ENCODE results near the gene HCFC1.

HCFC1 gene

DNA sequence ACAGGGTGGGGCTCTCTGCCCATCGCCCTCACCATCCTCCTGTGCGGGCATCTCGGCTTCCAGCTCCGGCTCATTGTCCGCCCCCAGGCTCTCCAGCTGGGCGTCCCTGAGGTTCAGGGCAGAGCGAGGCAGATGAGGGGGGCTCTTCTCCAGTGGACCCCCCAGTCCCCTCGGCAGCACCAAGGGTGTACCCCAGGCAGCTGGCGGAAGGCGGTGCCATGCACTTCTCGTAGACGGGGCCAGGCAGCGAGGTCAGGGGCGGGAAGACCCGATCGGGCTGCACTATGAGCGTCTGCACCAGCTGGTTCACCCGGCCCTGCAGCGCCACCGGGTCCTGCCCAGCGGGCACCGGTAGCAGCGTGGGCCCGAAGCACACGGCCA is 61.6 kb downstream of the HCFC1 start:
- Histone ChIP-seq H3K36me3 (ENCODE audit: insufficient read depth, low read length) (no peaks in the 10 kb centered on the region), H3K4me1 (ENCODE audit: insufficient read depth, low read length) (no peaks in the 10 kb centered on the region), H3K4me3 (ENCODE audit: low read depth in 1 of 2, low read length in 2 of 2) (no peak overlapping the region), H3K9me3 (ENCODE audit: low read length) (no peaks in the 10 kb centered on the region), H3K27ac (ENCODE audit: low read depth, low read length) (no peak overlapping the region), H3K9ac (ENCODE audit: low read length) (no peak overlapping the region), H3K27me3 (ENCODE audit: control insufficient read depth in 1 of 2, insufficient read depth in 2 of 2, low read length in 2 of 2) (peaks cover 0 to 39% of the 10 kb centered on the region in 2 donors)

DNA sequence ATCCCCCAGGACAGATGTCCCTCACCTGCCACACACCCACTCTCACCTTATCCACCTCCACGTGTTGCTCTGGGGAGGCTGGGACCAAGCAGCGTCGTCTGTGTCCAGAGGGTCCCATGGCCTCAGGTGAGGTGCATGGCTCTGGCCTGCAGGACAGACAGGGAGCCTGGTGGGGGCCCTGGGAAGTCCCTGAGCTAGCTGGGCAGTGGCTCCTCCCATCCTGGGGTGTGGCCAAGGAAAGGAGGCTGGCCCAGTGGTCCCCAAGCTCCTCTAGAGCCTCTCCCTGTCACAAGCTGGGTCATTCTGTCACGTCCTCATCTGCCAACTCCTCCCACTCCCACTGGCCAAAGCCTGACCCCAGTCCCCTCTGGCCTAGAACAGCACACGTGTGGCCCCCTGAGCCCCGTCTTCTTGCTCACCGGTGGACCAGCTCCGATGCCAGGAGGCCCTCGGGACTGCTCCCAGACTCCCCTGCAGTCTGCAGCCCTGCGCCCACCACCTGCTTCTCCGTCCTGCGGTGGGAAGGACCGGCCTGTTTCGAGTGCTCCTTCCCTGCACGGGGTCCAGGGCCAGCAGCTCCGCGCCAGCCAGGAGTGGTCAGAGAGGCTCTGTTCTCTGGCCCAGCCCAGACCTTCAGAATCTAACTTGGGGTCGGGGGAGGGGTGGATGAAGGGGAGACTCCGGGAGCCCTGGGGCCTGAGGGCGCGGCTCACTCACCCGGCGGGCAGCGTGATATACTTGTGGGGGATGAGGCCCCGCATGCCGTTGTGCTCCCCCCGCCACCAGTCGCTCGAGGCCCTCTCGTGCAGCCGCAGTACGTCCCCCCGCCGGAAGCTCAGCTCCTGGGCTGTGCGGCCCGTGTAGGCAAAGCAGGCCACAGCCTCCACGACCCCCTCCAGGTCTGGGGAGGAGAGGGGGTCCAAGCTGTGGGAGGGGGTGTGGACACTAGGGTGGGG is 62.3 kb downstream of the HCFC1 start:
- Histone ChIP-seq H3K9ac (ENCODE audit: low read length) (no peak overlapping the region), H3K4me3 (ENCODE audit: low read depth in 1 of 2, low read length in 2 of 2) (no peak overlapping the region), H3K4me1 (ENCODE audit: insufficient read depth, low read length) (no peaks in the 10 kb centered on the region), H3K9me3 (ENCODE audit: low read length) (no peaks in the 10 kb centered on the region), H3K36me3 (ENCODE audit: insufficient read depth, low read length) (no peaks in the 10 kb centered on the region), H3K27me3 (ENCODE audit: control insufficient read depth in 1 of 2, insufficient read depth in 2 of 2, low read length in 2 of 2) (peaks cover 0 to 39% of the 10 kb centered on the region in 2 donors), H3K27ac (ENCODE audit: low read depth, low read length) (no peak overlapping the region)

DNA sequence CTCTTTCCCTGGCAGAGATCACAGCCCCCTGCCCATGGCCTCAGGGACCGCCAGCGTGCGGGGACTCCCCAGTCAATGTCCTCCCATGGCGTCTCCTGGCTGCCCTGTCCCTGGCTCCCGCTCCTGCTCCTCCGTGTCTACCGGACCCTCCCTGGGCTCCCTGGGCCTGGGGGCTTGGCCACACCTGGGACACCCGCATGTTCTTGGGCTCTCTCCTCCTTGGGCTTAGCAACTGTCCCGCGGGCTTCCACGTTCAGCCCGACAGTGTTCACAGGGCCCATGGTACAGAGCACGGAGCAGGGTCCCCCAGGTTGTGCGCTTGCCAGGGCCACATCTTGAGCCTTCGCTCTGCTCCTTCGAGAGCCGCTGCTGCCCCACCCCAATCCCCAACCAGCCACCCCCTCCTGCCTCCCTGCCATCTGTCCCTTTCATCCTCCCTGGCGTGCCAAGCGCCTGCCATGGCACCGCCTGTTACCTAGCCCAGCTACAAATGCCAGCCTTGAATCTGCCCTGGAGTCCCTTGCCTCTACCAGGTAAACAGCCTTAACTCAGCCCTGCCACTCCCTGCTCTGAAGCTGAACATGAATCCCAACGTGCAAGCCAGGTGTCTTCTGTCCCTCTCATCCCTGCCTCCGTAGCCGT is 63.3 kb downstream of the HCFC1 start:
- Histone ChIP-seq H3K9ac (ENCODE audit: low read length) (no peak overlapping the region), H3K36me3 (ENCODE audit: insufficient read depth, low read length) (no peaks in the 10 kb centered on the region), H3K4me3 (ENCODE audit: low read depth in 1 of 2, low read length in 2 of 2) (no peak overlapping the region), H3K4me1 (ENCODE audit: insufficient read depth, low read length) (no peaks in the 10 kb centered on the region), H3K27ac (ENCODE audit: low read depth, low read length) (no peak overlapping the region), H3K9me3 (ENCODE audit: low read length) (no peaks in the 10 kb centered on the region), H3K27me3 (ENCODE audit: control insufficient read depth in 1 of 2, insufficient read depth in 2 of 2, low read length in 2 of 2) (peaks cover 0 to 36% of the 10 kb centered on the region in 2 donors)

DNA sequence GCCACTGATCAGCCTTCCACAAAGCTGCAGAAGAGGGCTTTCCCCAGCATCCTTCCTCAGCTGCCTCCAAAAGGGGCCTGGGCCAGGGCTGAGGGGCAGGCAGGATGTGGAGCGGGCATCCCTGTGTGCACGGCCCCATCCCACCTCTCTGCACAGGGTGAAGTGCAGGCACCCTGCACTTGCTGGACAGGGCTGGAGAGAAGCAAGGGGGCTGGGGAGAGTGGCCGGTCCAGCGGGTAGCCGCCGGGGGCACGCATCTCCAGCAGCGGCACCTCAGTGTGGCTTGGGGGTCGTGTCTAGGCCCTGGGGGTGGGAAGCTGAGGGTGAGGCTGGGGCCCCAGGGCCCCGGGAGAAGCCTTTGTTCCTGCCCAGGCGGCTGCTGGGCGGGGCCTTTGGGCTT is 64.2 kb downstream of the HCFC1 start:
- H3K9ac ChIP-seq (ENCODE audit: low read length), result no peak overlapping the region

DNA sequence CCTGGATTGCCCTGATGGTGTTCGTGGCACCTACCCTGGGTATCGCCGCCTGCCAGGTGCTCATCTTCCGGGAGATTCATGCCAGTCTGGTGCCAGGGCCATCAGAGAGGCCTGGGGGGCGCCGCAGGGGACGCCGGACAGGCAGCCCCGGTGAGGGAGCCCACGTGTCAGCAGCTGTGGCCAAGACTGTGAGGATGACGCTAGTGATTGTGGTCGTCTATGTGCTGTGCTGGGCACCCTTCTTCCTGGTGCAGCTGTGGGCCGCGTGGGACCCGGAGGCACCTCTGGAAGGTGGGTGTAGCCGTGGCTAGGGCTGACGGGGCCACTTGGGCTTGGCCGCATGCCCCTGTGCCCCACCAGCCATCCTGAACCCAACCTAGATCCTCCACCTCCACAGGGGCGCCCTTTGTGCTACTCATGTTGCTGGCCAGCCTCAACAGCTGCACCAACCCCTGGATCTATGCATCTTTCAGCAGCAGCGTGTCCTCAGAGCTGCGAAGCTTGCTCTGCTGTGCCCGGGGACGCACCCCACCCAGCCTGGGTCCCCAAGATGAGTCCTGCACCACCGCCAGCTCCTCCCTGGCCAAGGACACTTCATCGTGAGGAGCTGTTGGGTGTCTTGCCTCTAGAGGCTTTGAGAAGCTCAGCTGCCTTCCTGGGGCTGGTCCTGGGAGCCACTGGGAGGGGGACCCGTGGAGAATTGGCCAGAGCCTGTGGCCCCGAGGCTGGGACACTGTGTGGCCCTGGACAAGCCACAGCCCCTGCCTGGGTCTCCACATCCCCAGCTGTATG is 65.3 kb downstream of the HCFC1 start:
- no peak overlapping the region for H3K4me3 ChIP-seq (ENCODE audit: low read depth in 1 of 2, low read length in 2 of 2)
- no peaks in the 10 kb centered on the region for H3K9me3 ChIP-seq (ENCODE audit: low read length)
- no peak overlapping the region for H3K9ac ChIP-seq (ENCODE audit: low read length)
- H3K27ac ChIP-seq (ENCODE audit: low read depth, low read length), result no peak overlapping the region
- peaks cover 6% of the 10 kb centered on the region for H3K4me1 ChIP-seq (ENCODE audit: insufficient read depth, low read length)
- peaks cover 0 to 25% of the 10 kb centered on the region in 2 donors for H3K27me3 ChIP-seq (ENCODE audit: control insufficient read depth in 1 of 2, insufficient read depth in 2 of 2, low read length in 2 of 2)
- H3K36me3 ChIP-seq (ENCODE audit: insufficient read depth, low read length), result no peaks in the 10 kb centered on the region

More for the DNA sequence above, 64.2 kb downstream of the HCFC1 start:
- no peaks in the 10 kb centered on the region for H3K36me3 ChIP-seq (ENCODE audit: insufficient read depth, low read length)
- H3K4me1 ChIP-seq (ENCODE audit: insufficient read depth, low read length), result no peaks in the 10 kb centered on the region
- H3K27ac ChIP-seq (ENCODE audit: low read depth, low read length), result no peak overlapping the region
- no peaks in the 10 kb centered on the region for H3K9me3 ChIP-seq (ENCODE audit: low read length)
- H3K27me3 ChIP-seq (ENCODE audit: control insufficient read depth in 1 of 2, insufficient read depth in 2 of 2, low read length in 2 of 2), result peaks cover 0 to 31% of the 10 kb centered on the region in 2 donors
- no peak overlapping the region for H3K4me3 ChIP-seq (ENCODE audit: low read depth in 1 of 2, low read length in 2 of 2)

DNA sequence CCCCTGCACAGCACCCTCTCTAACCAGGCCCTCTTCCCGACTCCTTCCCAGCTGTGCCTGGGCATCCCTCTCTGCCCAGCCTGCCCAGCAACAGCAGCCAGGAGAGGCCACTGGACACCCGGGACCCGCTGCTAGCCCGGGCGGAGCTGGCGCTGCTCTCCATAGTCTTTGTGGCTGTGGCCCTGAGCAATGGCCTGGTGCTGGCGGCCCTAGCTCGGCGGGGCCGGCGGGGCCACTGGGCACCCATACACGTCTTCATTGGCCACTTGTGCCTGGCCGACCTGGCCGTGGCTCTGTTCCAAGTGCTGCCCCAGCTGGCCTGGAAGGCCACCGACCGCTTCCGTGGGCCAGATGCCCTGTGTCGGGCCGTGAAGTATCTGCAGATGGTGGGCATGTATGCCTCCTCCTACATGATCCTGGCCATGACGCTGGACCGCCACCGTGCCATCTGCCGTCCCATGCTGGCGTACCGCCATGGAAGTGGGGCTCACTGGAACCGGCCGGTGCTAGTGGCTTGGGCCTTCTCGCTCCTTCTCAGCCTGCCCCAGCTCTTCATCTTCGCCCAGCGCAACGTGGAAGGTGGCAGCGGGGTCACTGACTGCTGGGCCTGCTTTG is 66.0 kb downstream of the HCFC1 start:
- no peak overlapping the region for H3K27ac ChIP-seq (ENCODE audit: low read depth, low read length)
- no peaks in the 10 kb centered on the region for H3K36me3 ChIP-seq (ENCODE audit: insufficient read depth, low read length)
- H3K9me3 ChIP-seq (ENCODE audit: low read length), result no peaks in the 10 kb centered on the region
- no peak overlapping the region for H3K4me3 ChIP-seq (ENCODE audit: low read depth in 1 of 2, low read length in 2 of 2)
- peaks cover 13% of the 10 kb centered on the region for H3K4me1 ChIP-seq (ENCODE audit: insufficient read depth, low read length)
- no peak overlapping the region for H3K9ac ChIP-seq (ENCODE audit: low read length)
- H3K27me3 ChIP-seq (ENCODE audit: control insufficient read depth in 1 of 2, insufficient read depth in 2 of 2, low read length in 2 of 2), result peaks cover 0 to 29% of the 10 kb centered on the region in 2 donors

DNA sequence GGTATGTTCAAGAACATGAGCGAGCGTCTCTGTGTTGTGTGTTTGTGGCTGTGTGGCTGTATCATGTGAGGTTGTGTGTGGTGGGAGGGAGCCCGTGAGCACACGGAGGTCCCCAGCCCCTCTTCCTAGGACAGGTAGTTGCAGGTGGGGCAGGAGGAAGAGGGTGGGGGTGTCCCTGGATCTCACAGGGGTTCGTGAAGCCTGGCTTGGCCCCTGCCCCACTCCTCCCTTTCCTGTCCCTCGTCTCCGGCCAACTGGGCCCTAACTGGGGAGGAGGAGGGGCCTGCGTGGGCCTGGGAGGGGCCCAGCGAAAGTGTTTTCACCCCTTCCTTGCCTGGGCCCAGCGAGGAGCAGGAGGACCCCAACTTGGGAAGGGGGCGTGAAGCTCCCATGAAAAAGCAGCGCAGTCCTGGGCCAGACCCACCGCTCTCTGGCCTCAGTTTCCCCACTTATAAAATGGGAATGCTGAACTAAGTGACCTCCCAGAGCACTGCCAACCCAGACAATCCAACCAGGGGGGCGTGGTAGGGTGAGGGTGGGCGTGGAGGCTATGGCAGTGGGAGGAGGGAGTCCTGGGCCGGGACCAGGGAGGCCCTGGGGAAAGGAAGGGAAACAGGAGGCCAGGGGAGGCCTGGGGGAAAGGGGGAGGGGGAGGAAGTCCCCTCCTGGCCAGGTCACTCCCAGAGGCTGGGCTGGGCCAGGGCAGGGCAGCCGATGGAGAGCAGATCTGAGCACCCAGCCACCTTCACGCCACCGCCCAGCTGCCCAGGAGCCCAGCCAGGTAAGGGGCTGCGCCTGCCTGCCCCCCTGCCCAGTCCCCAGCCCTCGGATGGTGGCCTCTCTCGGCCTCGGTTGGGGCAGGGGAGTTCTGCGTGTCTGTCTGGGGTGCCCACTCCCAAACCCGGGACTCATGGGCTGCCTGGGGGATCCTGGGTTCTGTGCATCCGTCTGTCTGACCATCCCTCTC is 67.3 kb downstream of the HCFC1 start, which contains the start of gene AVPR2:
AVPR2 (plus strand) TSS at position 683 of the 967 bp plus-strand sequence. CDS start 473 bp downstream, outside the sequence.
- Histone ChIP-seq H3K36me3 (ENCODE audit: insufficient read depth, low read length) (no peaks in the 10 kb centered on the region), H3K27ac (ENCODE audit: low read depth, low read length) (no peak within 1 kb of the TSS), H3K9ac (ENCODE audit: low read length) (no peak within 1 kb of the TSS), H3K4me1 (ENCODE audit: insufficient read depth, low read length) (peaks cover 13% of the 10 kb centered on the region), H3K27me3 (ENCODE audit: control insufficient read depth in 1 of 2, insufficient read depth in 2 of 2, low read length in 2 of 2) (peaks cover 0 to 26% of the 10 kb centered on the region in 2 donors), H3K9me3 (ENCODE audit: low read length) (no peaks in the 10 kb centered on the region), H3K4me3 (ENCODE audit: low read depth in 1 of 2, low read length in 2 of 2) (no peak within 1 kb of the TSS)

DNA sequence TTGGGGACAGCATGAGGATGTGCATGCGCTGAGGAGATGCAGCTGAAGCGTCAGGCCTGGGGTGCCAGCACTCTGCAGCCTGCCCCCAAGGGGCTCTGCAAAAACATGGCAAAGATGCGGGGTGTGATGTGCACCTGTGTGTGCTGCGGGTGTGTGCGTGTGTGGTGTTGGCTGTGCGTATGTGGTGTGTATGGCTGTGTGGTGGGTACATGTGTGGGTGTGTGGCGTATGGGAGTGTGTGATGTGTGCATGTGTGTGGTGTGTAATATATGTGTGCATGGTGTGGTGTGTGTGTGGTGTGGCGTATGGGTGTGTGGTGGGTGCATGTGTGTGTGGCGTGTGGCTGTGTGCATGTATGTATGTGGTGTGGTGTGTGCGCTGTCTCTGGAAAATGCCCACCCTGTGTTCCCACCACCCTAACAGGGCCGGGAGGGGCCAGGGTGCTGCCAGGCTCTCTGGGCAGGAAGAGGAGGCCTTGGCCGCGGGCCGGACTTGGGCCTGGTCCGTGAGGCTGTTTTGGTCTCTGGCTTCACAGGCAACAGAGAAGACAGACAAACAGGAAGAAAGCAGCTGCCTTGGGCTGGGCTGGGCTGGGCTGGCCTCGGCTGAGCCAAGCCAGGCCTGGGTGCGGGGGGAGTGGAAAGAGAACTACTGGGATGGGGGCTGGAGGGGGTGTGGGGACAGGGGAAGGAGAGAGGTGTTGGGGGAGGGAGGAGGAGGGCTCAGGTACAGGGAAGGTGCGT is 68.2 kb downstream of the HCFC1 start:
- Histone ChIP-seq H3K27ac (ENCODE audit: low read depth, low read length) (no peak overlapping the region), H3K36me3 (ENCODE audit: insufficient read depth, low read length) (no peaks in the 10 kb centered on the region), H3K4me3 (ENCODE audit: low read depth in 1 of 2, low read length in 2 of 2) (no peak overlapping the region), H3K9ac (ENCODE audit: low read length) (no peak overlapping the region), H3K9me3 (ENCODE audit: low read length) (no peaks in the 10 kb centered on the region), H3K4me1 (ENCODE audit: insufficient read depth, low read length) (peaks cover 13% of the 10 kb centered on the region), H3K27me3 (ENCODE audit: control insufficient read depth in 1 of 2, insufficient read depth in 2 of 2, low read length in 2 of 2) (peaks cover 0 to 20% of the 10 kb centered on the region in 2 donors)

DNA sequence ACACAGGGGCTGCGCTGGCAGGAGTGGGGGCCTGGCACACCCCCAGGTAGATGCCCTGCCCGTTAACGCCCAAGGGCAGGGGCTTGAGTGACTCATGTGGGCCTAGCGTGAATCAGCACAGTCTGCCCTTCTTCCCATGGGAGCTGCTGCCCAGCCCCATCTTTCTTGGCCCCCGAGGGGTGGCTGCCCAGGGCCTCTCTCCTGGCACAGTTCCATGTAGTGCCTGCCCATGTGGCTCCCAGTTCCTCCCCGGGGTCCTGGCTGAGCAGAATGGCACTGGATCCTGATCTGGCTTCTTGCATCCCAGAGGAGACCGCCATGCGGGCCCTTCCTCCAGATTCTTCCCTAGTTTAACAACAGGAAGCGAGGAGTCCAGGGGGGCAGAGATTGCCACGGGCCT is 69.2 kb downstream of the HCFC1 start:
- Histone ChIP-seq H3K4me1 (ENCODE audit: insufficient read depth, low read length) (peaks cover 13% of the 10 kb centered on the region), H3K9ac (ENCODE audit: low read length) (no peak overlapping the region), H3K27me3 (ENCODE audit: control insufficient read depth in 1 of 2, insufficient read depth in 2 of 2, low read length in 2 of 2) (peaks cover 0 to 20% of the 10 kb centered on the region in 2 donors), H3K36me3 (ENCODE audit: insufficient read depth, low read length) (no peaks in the 10 kb centered on the region), H3K9me3 (ENCODE audit: low read length) (no peaks in the 10 kb centered on the region), H3K27ac (ENCODE audit: low read depth, low read length) (no peak overlapping the region), H3K4me3 (ENCODE audit: low read depth in 1 of 2, low read length in 2 of 2) (no peak overlapping the region)

DNA sequence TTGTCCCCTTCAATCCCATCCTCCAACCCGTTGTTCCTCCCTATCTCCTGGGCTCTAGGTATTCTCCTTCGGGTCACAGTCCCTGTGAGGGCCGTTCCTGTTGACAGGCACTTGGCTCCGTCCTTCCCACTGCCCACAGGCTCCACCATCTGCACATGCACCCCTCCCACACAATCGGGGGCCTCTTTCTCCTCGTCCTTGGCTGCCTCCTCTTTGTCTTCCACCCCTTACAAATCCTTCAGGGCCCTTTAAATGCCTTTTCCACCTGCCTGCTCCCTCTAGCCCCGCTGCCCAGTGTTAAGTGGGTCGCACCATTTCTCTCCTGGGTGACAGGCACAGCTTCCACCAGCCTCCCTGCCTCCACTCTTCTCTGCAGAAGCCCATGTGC is 69.9 kb downstream of the HCFC1 start:
- Histone ChIP-seq H3K36me3 (ENCODE audit: insufficient read depth, low read length) (no peaks in the 10 kb centered on the region), H3K27ac (ENCODE audit: low read depth, low read length) (no peak overlapping the region), H3K9me3 (ENCODE audit: low read length) (no peaks in the 10 kb centered on the region), H3K27me3 (ENCODE audit: control insufficient read depth in 1 of 2, insufficient read depth in 2 of 2, low read length in 2 of 2) (peaks cover 0 to 17% of the 10 kb centered on the region in 2 donors), H3K4me3 (ENCODE audit: low read depth in 1 of 2, low read length in 2 of 2) (no peak overlapping the region), H3K4me1 (ENCODE audit: insufficient read depth, low read length) (peaks cover 13% of the 10 kb centered on the region), H3K9ac (ENCODE audit: low read length) (no peak overlapping the region)

Data from muscle layer of colon (tissue), 2 donors.